Progenitor cell of endocrine pancreas (in vitro differentiated cells): ENCODE data around the gene SLC7A14. TPM values are rescaled to one million over a fixed set of nuclear protein-coding genes. Genes with fewer than 3 reads are reported as not detected.

Experiments used
- DNase-seq: peaks from one replicate; pipeline ENCODE4 v3.0.0; 2021; ENCODE audit warnings: low spot score; ENCODE audit not compliant: unreplicated experiment
- H3K27ac Mint-ChIP-seq: 2 replicates; pipeline ENCODE4 v1.8.0; 2021; ENCODE audit warnings: mild to moderate bottlenecking, moderate library complexity, mixed read lengths
- H3K27me3 Mint-ChIP-seq: 2 replicates; pipeline ENCODE4 v1.8.0; 2021; ENCODE audit warnings: mixed read lengths
- H3K36me3 Mint-ChIP-seq: 2 replicates; pipeline ENCODE4 v1.8.0; 2022; ENCODE audit warnings: mixed read lengths; ENCODE audit not compliant: insufficient read depth
- H3K4me1 Mint-ChIP-seq: 2 replicates; pipeline ENCODE4 v1.8.0; 2021; ENCODE audit warnings: low read depth, mixed read lengths
- H3K4me3 Mint-ChIP-seq: 2 replicates; pipeline ENCODE4 v1.8.0; 2021; ENCODE audit warnings: low read depth, mild to moderate bottlenecking, moderate library complexity, mixed read lengths
- H3K9me3 Mint-ChIP-seq: 2 replicates; pipeline ENCODE4 v1.8.0; 2021; ENCODE audit warnings: low read depth, mixed read lengths
- CTCF ChIP-seq: fragments of 200-600 bp; sonication (generic); IDR thresholded peaks from one replicate; pipeline ENCODE4 v1.5.0; 2021; ENCODE audit warnings: antibody characterized with exemption, mild to moderate bottlenecking; ENCODE audit not compliant: unreplicated experiment
- total RNA-seq: library from RNA; stranded (reverse); gene quantifications from 2 replicates; pipeline ENCODE4 v1.2.1, GENCODE V29; 2021

The SLC7A14 gene
- total RNA-seq, 1 donor from 2014 or later, result 1.2 TPM

- Mint-ChIP-seq H3K36me3 (no peaks in the 10 kb centered on the region), H3K27me3 (peaks cover 13% of the 10 kb centered on the region), H3K27ac (no peak overlapping the region)
These were observed 28.5 kb upstream of the SLC7A14 start for GRCh38 chr3:170614214-170614966.

GRCh38 chr3:170611751-170612150 lies 25.9 kb upstream of the SLC7A14 start:
- peaks cover 13% of the 10 kb centered on the region for H3K27me3 Mint-ChIP-seq
- H3K4me1 Mint-ChIP-seq, result no peaks in the 10 kb centered on the region

More at GRCh38 chr3:170614214-170614966, 28.5 kb upstream of the SLC7A14 start:
- no peak for DNase-seq
- Mint-ChIP-seq H3K4me1 (no peaks in the 10 kb centered on the region), H3K9me3 (peaks cover 13% of the 10 kb centered on the region), H3K4me3 (no peak overlapping the region)
- no peak for TF ChIP-seq CTCF

DNA sequence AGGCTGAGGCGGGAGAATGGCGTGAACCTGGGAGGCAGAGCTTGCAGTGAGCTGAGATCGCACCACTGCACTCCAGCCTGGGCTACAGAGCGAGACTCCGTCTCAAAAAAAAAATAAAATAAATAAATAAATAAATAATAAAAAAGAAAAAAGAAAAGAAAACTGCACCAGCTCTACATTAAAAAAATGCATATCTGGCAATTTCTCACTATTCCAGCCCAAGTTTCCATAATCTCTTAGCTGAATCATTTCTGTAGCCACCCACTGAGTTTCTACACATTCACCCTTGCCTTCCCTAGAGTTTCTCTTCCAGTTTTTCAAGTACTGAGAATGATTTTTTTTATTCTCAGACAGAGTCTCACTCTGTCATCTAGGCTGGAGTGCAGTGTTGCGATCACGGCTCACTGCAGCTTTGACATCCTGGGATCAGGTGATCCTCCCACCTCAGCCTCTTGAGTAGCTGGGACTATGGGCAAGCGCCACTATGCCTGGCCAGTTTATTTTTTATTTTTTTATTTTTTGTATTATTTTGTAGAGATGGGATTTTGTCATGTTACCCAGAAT lies 24.5 kb upstream of the SLC7A14 start:
- Mint-ChIP-seq H3K27ac (no peak overlapping the region), H3K9me3 (no peaks in the 10 kb centered on the region), H3K4me3 (no peak overlapping the region), H3K36me3 (no peaks in the 10 kb centered on the region), H3K4me1 (no peaks in the 10 kb centered on the region), H3K27me3 (peaks cover 13% of the 10 kb centered on the region)
- TF ChIP-seq CTCF, result no peak
- DNase-seq, result no peak

More at GRCh38 chr3:170611751-170612150, 25.9 kb upstream of the SLC7A14 start:
- Mint-ChIP-seq H3K27ac (no peak overlapping the region), H3K36me3 (no peaks in the 10 kb centered on the region), H3K9me3 (no peaks in the 10 kb centered on the region), H3K4me3 (no peak overlapping the region)
- no peak for DNase-seq
- no peak for TF ChIP-seq CTCF

DNA sequence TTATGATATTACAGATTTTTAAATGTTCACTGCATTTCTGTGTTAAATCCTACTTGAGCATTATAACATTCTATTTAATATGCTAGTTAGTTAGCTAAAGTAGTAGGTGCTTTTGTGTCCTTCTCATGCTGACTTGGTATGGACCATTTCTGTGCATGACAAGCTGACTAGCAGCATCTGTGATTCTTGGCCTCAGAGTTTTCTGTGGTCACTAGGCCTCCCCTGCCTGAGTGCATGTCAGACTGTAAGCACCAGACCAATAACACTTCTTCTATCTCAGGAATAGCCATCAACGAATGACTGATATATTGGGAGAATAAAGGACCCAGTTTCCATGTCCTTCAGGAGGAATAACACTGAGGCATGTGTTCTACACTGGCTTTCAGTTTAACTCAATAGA lies 22.6 kb upstream of the SLC7A14 start:
- Mint-ChIP-seq H3K4me3 (no peak overlapping the region), H3K9me3 (no peaks in the 10 kb centered on the region), H3K27ac (no peak overlapping the region), H3K27me3 (peaks cover 15% of the 10 kb centered on the region), H3K36me3 (no peaks in the 10 kb centered on the region), H3K4me1 (no peaks in the 10 kb centered on the region)
- no peak for DNase-seq
- TF ChIP-seq CTCF, result no peak

GRCh38 chr3:170606675-170607074 lies 20.8 kb upstream of the SLC7A14 start:
- TF ChIP-seq CTCF, result no peak
- H3K27me3 Mint-ChIP-seq, result peaks cover 12% of the 10 kb centered on the region
- no peak overlapping the region for H3K4me3 Mint-ChIP-seq
- H3K36me3 Mint-ChIP-seq, result no peaks in the 10 kb centered on the region
- H3K27ac Mint-ChIP-seq, result no peak overlapping the region
- H3K9me3 Mint-ChIP-seq, result no peaks in the 10 kb centered on the region
- no peak for DNase-seq
- no peaks in the 10 kb centered on the region for H3K4me1 Mint-ChIP-seq
